GM04504 (cell line): ENCODE results near the gene CHAC1.

Experiments
- DNase-seq: peaks from one replicate; pipeline ENCODE4 v3.0.0-alpha.2; 2012; ENCODE audit warnings: low read depth

The CHAC1 gene

GRCh38 chr15:40985541-40986330, 32.5 kb downstream of the CHAC1 start:
- no peak for DNase-seq

GRCh38 chr15:40986820-40987219, 33.5 kb downstream of the CHAC1 start:
- no peak for DNase-seq

DNA sequence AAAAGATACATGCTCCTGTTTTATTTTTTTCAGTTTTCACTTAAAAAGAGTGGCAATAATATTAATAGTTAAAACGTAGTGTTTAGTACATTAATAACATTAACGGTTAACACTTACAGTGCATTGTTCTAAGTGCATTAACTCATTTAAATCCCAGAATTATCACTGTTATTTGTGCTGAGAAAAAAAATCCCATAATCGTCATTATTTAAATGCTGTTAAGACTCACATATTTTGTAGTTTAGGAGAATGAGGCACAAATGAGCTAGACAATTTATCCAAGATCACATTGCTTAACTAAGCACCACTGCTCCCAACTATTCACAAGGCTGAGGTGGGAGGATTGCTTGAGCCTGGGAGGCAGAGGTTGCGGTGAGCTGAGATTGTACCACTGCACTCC, 34.9 kb downstream of the CHAC1 start:
- no peak for DNase-seq

- DNase-seq, result no peak
These were observed 36.8 kb downstream of the CHAC1 start for GRCh38 chr15:40990080-40990479.

DNA sequence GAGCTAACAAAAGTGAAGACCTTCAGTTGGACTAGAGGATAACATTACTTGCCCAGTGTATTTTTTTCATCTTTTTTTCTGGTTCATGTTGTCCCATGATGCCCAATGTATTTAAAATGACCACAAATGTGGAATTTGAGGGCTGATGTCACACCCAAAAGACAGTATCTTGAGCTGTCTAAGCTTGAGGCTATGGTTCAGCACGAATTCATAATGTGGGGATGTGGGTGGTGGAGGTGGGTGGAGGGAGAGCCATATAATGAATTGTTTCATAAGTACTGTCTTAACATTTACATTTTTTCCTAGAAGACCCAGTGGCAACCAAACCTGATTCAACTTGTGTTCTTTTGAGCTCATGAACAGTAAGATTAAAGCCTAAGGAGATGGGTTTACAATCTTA, 37.5 kb downstream of the CHAC1 start:
- DNase-seq, result no peak

GRCh38 chr15:40991355-40991754, 38.1 kb downstream of the CHAC1 start:
- DNase-seq, result no peak

DNA sequence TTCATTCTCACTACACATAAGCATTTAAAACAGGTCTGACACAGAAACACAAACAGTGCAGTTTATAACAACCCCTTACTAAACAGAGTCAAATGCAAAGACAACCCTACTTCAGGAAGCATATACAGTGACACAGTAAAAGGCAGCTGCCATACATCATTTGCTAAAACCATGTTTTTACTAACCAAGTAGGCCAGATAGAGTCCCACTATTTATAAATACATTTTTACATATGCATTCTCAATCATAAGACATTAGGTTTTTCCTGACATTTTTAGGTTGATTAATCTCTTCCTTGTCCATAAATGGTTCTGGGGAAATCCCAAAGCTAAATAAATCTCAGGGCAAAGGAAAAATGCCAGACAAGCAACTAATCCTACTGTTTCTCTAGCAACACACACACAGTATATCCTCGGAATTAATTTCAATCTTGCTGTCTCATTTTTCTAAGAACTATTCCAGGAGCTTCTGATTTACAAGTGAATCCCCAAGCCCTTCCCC, 39.0 kb downstream of the CHAC1 start:
- peak; percentile 52 for DNase-seq

GRCh38 chr15:40992825-40993224, 39.6 kb downstream of the CHAC1 start:
- no peak for DNase-seq

DNA sequence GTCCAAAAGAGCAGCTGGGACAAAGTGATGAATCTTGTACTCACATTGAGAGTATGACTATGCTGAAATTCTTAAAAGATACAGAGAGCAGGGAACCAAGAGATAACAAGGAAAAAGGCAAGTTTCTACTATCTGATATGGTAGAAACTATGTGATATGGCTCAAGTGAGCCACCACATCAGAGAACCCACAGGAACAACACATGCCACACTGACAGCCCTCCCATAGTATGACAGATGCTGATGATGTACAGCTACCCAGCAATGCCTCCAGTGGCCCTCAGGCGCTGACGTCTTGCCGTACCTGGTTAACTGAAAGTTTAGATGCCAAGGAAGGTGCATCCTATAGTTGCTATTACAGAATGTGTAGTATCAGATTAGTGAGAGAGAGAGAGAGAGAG, 42.4 kb downstream of the CHAC1 start:
- no peak for DNase-seq

- DNase-seq, result peak; percentile 69
These were observed 45.9 kb downstream of the CHAC1 start for GRCh38 chr15:40999190-40999589.

GRCh38 chr15:41001524-41002214, 48.4 kb downstream of the CHAC1 start:
- no peak for DNase-seq

- no peak for DNase-seq
These were observed 51.2 kb downstream of the CHAC1 start for GRCh38 chr15:41004490-41004889.
